HepG2 (cell line): ENCODE measurements around the gene NOP58. TPM values are rescaled to one million over a fixed set of nuclear protein-coding genes. Genes with fewer than 3 reads are reported as not detected.

Source experiments
- ATAC-seq: fragments of 200-7000 bp; cut with Tn5 transposase; 3 replicates; pipeline ENCODE4 v1.9.1; 2020; ENCODE audit warnings: mild to moderate bottlenecking, moderate library complexity
- BruUV-seq: library from RNA; stranded (reverse); fragments of 400-500 nt; replicated peaks from 2 replicates; lab custom pipeline; 2021; lab: Mats Ljungman, UMichigan
- CTCF ChIA-PET: fragments of 300-600 bp; formaldehyde crosslinking; extraction: SDS; loops from one replicate; lab custom pipeline; 2021; ENCODE audit warnings: low total read pairs, inconsistent platforms, low intra/inter-chr PET ratio; lab: Yijun Ruan, JAX
- POLR2A ChIA-PET: fragments of 350-600 bp; sonication (Branson Sonifier 250); formaldehyde crosslinking; loops from one replicate; lab custom pipeline; 2020; ENCODE audit warnings: antibody characterized with exemption, inconsistent platforms; lab: Yijun Ruan, JAX
- DNase-seq: peaks from one replicate; pipeline ENCODE4 v3.0.0-alpha.2; 2015; ENCODE audit warnings: low spot score
- FAIRE-seq: peaks from 3 replicates; lab custom pipeline; 2011; peaks lifted over from hg19 to GRCh38; lab: Jason Lieb, UNC
- H2AFZ ChIP-seq: one replicate; pipeline ENCODE4 v1.6.1; 2011; ENCODE audit warnings: low read length, inconsistent platforms
- H3K27ac ChIP-seq: fragments of 300-600 bp; 3 replicates; pipeline ENCODE4 v1.8.0; 2011; ENCODE audit warnings: mixed run types, mild to moderate bottlenecking, mixed read lengths, low read length, inconsistent platforms; ENCODE audit not compliant: insufficient read depth; ENCODE audit errors: extremely low read length
- H3K27me3 ChIP-seq, 2 experiments: fragments of 200-600 bp in 1 of 2; 2 replicates in 1 of 2; 3 replicates in 1 of 2; pipeline versions ENCODE4 v1.6.0 to v1.8.0; 2011; ENCODE audit warnings: low read length in 2 of 2, mild to moderate bottlenecking in 2 of 2, moderate library complexity in 2 of 2, inconsistent platforms in 1 of 2; ENCODE audit not compliant: insufficient read depth in 2 of 2, control insufficient read depth in 1 of 2
- H3K36me3 ChIP-seq, 2 experiments: fragments of 200-600 bp in 1 of 2; replicated peaks in 1 of 2; 2 replicates in 1 of 2; 3 replicates in 1 of 2; pipeline versions ENCODE4 v1.5.1 to v1.8.0; 2011; ENCODE audit warnings: low read length in 2 of 2, inconsistent platforms in 1 of 2; ENCODE audit not compliant: insufficient read depth in 2 of 2, control insufficient read depth in 1 of 2
- H3K4me1 ChIP-seq: 2 replicates; pipeline ENCODE4 v1.5.1; 2012; ENCODE audit warnings: low read length, inconsistent platforms; ENCODE audit not compliant: insufficient read depth
- H3K4me2 ChIP-seq: 2 replicates; pipeline ENCODE4 v1.6.0; 2011; ENCODE audit warnings: low read depth, low read length, inconsistent platforms
- H3K4me3 ChIP-seq, 3 experiments: fragments of 200-600 bp in 1 of 3; sonication (generic), shearing (Covaris generic) in 1 of 3; replicated peaks in 1 of 3; 2 replicates each; pipeline ENCODE4 v1.5.1; 2011 to 2016; ENCODE audit warnings: low read length in 3 of 3, inconsistent platforms in 2 of 3, low read depth in 2 of 3, mild to moderate bottlenecking in 2 of 3, control low read depth in 1 of 3, mixed read lengths in 1 of 3; ENCODE audit not compliant: insufficient read depth in 1 of 3
- H3K79me2 ChIP-seq: one replicate; pipeline ENCODE4 v1.6.1; 2011; ENCODE audit warnings: low read length, inconsistent platforms; ENCODE audit not compliant: insufficient read depth
- H3K9ac ChIP-seq: 2 replicates; pipeline ENCODE4 v1.6.0; 2011; ENCODE audit warnings: mild to moderate bottlenecking, low read depth, low read length, inconsistent platforms; ENCODE audit not compliant: insufficient read depth
- H3K9me3 ChIP-seq: 2 replicates; pipeline ENCODE4 v1.5.1; 2012; ENCODE audit warnings: mild to moderate bottlenecking, low read length
- H4K20me1 ChIP-seq: 2 replicates; pipeline ENCODE4 v1.6.0; 2011; ENCODE audit warnings: inconsistent platforms, mild to moderate bottlenecking, low read length, moderate library complexity; ENCODE audit not compliant: insufficient read depth
- ATF7 ChIP-seq, 2 experiments: fragments of 450-650 bp in 1 of 2; sonication (generic) in 1 of 2; formaldehyde crosslinking in 1 of 2; IDR thresholded peaks; 2 replicates each; pipeline versions ENCODE4 v1.4.0 to v1.6.1; 2016 to 2020; ENCODE audit warnings: antibody characterized with exemption in 1 of 2, mild to moderate bottlenecking in 1 of 2, missing genetic modification reagents in 1 of 2
- KAT2B ChIP-seq: fragments of 150-350 bp; IDR thresholded peaks from 2 replicates; pipeline ENCODE4 v1.6.1; 2014; ENCODE audit warnings: low read depth, low read length, borderline replicate concordance
- SPEN ChIP-seq: sonication (generic); formaldehyde crosslinking; IDR thresholded peaks from 2 replicates; pipeline ENCODE4 v1.5.1; 2020; ENCODE audit warnings: low read depth, mild to moderate bottlenecking, missing genetic modification reagents
- WGBS: methylation state at CpG from one replicate; pipeline ENCODE4 v1.1.6; 2017; ENCODE audit warnings: low lambda C conversion rate; 5-methylcytosine and 5-hydroxymethylcytosine counted together
- in situ Hi-C: cut with HindIII; loops from 2 replicates; pipeline ENCODE4 v1.10.0; 2017; ENCODE audit warnings: low pct_unique_long_range_greater_than_20kb; ENCODE audit not compliant: extremely low pct_ligation_motif_present
- intact Hi-C: fragments of 100-400 bp; cut with micrococcal nuclease; formaldehyde crosslinking; loops from one replicate; pipeline ENCODE4 v1.10.0; 2022; ENCODE audit not compliant: unreplicated experiment
- polyA plus RNA-seq, 8 experiments: library from polyadenylated mRNA; depleted of rRNA in 3 of 8; stranded (reverse) in 7 of 8; unstranded in 1 of 8; fragments of >200 nt; fragmentation: Illumina TruSeq in 4 of 8; extraction: Trizol in 4 of 8; gene quantifications; 2 replicates each; pipeline versions ENCODE4 v1.2.1 to v1.2.3, GENCODE V29; 2011 to 2016; ENCODE audit warnings: low read depth in 4 of 8, missing spikeins in 1 of 8, mixed read lengths in 1 of 8; ENCODE audit not compliant: insufficient read depth in 1 of 8
- total RNA-seq, 5 experiments: library from RNA; depleted of rRNA; stranded (reverse); fragments of >200 nt; fragmentation: Illumina TruSeq; extraction: Trizol; gene quantifications; 2 replicates each; pipeline ENCODE4 v1.2.3, GENCODE V29; 2016; ENCODE audit warnings: low read depth in 1 of 5
- TF ChIP-seq, protein P1 (sequence below): sonication (generic); formaldehyde crosslinking; IDR thresholded peaks from 2 replicates; pipeline ENCODE4 v1.4.0; 2020; ENCODE audit warnings: missing genetic modification reagents
- TF ChIP-seq, protein P2 (sequence below): fragments of 450-650 bp; IDR thresholded peaks from 2 replicates; pipeline ENCODE4 v1.6.1; 2017; ENCODE audit warnings: mild to moderate bottlenecking
- TF ChIP-seq, protein P3 (sequence below): IDR thresholded peaks from 2 replicates; pipeline ENCODE4 v1.6.1; 2018; ENCODE audit warnings: missing genetic modification reagents
- TF ChIP-seq, protein P4 (sequence below): sonication (generic); formaldehyde crosslinking; IDR thresholded peaks from 2 replicates; pipeline ENCODE4 v1.5.1; 2020; ENCODE audit warnings: mild to moderate bottlenecking, missing genetic modification reagents, borderline replicate concordance
- TF ChIP-seq, protein P5 (sequence below): sonication (generic); formaldehyde crosslinking; IDR thresholded peaks from 2 replicates; pipeline ENCODE4 v1.5.0; 2020; ENCODE audit warnings: mild to moderate bottlenecking, missing genetic modification reagents

Gene NOP58
- total and polyA plus RNA-seq, 2 of the 13 experiments (the other 11 are each of a cell fraction or from before 2014, with no cell fraction given) = 74.9 to 203 TPM

DNA sequence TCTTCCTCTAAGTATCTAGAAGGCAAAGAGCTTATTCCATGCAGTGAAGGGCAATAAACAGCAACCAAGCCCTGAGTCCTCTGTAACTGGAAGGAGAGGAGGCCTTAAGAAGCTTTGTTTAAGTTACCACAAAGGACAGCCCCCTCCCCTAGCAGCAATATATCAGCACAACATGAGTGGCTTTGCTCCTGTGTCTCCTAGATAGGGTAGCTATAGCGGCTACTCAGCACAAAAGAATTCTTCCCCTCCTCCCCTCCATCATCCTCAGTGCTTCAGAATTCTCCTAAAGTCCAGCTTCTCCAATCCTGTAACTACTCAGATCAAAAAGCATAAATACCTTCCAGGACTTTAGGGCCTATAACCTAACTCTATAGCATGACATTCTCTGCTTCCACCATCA, 43.7 kb upstream of the NOP58 start:
- intact Hi-C loops (no loop called here), in situ Hi-C loops (no loop called here)
- Histone ChIP-seq H3K4me1 (no peaks in the 10 kb centered on the region), H4K20me1 (peaks cover 33% of the 10 kb centered on the region), H3K27me3 (no peaks in the 10 kb centered on the region), H3K36me3 (peaks cover 7 to 41% of the 10 kb centered on the region in 2 experiments), H2AFZ (no peak overlapping the region), H3K27ac (no peak overlapping the region), H3K9ac (no peak overlapping the region), H3K9me3 (no peaks in the 10 kb centered on the region), H3K79me2 (peaks cover 82% of the 10 kb centered on the region), H3K4me2 (no peak overlapping the region), H3K4me3 (no peak overlapping the region)
- no peak for ATAC-seq
- DNase-seq = no peak
- ChIA-PET CTCF (no interaction called here), POLR2A (no interaction called here)
- BruUV-seq = TSS peak; percentile 17
- FAIRE-seq = no peak
- WGBS = 93% methylated on average over 1 of the region's 1 CpG
- TF ChIP-seq, protein P1, sequence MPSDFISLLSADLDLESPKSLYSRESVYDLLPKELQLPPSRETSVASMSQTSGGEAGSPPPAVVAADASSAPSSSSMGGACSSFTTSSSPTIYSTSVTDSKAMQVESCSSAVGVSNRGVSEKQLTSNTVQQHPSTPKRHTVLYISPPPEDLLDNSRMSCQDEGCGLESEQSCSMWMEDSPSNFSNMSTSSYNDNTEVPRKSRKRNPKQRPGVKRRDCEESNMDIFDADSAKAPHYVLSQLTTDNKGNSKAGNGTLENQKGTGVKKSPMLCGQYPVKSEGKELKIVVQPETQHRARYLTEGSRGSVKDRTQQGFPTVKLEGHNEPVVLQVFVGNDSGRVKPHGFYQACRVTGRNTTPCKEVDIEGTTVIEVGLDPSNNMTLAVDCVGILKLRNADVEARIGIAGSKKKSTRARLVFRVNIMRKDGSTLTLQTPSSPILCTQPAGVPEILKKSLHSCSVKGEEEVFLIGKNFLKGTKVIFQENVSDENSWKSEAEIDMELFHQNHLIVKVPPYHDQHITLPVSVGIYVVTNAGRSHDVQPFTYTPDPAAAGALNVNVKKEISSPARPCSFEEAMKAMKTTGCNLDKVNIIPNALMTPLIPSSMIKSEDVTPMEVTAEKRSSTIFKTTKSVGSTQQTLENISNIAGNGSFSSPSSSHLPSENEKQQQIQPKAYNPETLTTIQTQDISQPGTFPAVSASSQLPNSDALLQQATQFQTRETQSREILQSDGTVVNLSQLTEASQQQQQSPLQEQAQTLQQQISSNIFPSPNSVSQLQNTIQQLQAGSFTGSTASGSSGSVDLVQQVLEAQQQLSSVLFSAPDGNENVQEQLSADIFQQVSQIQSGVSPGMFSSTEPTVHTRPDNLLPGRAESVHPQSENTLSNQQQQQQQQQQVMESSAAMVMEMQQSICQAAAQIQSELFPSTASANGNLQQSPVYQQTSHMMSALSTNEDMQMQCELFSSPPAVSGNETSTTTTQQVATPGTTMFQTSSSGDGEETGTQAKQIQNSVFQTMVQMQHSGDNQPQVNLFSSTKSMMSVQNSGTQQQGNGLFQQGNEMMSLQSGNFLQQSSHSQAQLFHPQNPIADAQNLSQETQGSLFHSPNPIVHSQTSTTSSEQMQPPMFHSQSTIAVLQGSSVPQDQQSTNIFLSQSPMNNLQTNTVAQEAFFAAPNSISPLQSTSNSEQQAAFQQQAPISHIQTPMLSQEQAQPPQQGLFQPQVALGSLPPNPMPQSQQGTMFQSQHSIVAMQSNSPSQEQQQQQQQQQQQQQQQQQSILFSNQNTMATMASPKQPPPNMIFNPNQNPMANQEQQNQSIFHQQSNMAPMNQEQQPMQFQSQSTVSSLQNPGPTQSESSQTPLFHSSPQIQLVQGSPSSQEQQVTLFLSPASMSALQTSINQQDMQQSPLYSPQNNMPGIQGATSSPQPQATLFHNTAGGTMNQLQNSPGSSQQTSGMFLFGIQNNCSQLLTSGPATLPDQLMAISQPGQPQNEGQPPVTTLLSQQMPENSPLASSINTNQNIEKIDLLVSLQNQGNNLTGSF (CRISPR knock-in tag) = no peak
- TF ChIP-seq, protein P2, sequence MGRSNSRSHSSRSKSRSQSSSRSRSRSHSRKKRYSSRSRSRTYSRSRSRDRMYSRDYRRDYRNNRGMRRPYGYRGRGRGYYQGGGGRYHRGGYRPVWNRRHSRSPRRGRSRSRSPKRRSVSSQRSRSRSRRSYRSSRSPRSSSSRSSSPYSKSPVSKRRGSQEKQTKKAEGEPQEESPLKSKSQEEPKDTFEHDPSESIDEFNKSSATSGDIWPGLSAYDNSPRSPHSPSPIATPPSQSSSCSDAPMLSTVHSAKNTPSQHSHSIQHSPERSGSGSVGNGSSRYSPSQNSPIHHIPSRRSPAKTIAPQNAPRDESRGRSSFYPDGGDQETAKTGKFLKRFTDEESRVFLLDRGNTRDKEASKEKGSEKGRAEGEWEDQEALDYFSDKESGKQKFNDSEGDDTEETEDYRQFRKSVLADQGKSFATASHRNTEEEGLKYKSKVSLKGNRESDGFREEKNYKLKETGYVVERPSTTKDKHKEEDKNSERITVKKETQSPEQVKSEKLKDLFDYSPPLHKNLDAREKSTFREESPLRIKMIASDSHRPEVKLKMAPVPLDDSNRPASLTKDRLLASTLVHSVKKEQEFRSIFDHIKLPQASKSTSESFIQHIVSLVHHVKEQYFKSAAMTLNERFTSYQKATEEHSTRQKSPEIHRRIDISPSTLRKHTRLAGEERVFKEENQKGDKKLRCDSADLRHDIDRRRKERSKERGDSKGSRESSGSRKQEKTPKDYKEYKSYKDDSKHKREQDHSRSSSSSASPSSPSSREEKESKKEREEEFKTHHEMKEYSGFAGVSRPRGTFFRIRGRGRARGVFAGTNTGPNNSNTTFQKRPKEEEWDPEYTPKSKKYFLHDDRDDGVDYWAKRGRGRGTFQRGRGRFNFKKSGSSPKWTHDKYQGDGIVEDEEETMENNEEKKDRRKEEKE = no peak
- TF ChIP-seq, protein P3, sequence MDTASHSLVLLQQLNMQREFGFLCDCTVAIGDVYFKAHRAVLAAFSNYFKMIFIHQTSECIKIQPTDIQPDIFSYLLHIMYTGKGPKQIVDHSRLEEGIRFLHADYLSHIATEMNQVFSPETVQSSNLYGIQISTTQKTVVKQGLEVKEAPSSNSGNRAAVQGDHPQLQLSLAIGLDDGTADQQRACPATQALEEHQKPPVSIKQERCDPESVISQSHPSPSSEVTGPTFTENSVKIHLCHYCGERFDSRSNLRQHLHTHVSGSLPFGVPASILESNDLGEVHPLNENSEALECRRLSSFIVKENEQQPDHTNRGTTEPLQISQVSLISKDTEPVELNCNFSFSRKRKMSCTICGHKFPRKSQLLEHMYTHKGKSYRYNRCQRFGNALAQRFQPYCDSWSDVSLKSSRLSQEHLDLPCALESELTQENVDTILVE = no peak
- TF ChIP-seq KAT2B (no peak), SPEN (no peak), ATF7 (IDR thresholded peaks at IDR 0.05) (no peak), ATF7 (CRISPR knock-in tag; IDR thresholded peaks at IDR 0.05) (no peak)
- TF ChIP-seq, protein P4, sequence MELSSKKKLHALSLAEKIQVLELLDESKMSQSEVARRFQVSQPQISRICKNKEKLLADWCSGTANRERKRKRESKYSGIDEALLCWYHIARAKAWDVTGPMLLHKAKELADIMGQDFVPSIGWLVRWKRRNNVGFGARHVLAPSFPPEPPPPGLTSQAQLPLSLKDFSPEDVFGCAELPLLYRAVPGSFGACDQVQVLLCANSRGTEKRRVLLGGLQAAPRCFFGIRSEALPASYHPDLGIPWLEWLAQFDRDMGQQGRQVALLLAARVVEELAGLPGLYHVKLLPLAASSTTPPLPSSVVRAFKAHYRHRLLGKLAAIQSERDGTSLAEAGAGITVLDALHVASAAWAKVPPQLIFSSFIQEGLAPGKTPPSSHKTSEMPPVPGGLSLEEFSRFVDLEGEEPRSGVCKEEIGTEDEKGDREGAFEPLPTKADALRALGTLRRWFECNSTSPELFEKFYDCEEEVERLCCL = no peak
- TF ChIP-seq, protein P5, sequence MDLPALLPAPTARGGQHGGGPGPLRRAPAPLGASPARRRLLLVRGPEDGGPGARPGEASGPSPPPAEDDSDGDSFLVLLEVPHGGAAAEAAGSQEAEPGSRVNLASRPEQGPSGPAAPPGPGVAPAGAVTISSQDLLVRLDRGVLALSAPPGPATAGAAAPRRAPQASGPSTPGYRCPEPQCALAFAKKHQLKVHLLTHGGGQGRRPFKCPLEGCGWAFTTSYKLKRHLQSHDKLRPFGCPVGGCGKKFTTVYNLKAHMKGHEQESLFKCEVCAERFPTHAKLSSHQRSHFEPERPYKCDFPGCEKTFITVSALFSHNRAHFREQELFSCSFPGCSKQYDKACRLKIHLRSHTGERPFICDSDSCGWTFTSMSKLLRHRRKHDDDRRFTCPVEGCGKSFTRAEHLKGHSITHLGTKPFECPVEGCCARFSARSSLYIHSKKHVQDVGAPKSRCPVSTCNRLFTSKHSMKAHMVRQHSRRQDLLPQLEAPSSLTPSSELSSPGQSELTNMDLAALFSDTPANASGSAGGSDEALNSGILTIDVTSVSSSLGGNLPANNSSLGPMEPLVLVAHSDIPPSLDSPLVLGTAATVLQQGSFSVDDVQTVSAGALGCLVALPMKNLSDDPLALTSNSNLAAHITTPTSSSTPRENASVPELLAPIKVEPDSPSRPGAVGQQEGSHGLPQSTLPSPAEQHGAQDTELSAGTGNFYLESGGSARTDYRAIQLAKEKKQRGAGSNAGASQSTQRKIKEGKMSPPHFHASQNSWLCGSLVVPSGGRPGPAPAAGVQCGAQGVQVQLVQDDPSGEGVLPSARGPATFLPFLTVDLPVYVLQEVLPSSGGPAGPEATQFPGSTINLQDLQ = no peak
